ENCODE results near the gene ARHGEF4.

Gene ARHGEF4

GRCh38 chr2:131093696-131094462, 257.2 kb downstream of the ARHGEF4 start:
- no peak for DNase-seq (ENCODE audit: low spot score)

DNA sequence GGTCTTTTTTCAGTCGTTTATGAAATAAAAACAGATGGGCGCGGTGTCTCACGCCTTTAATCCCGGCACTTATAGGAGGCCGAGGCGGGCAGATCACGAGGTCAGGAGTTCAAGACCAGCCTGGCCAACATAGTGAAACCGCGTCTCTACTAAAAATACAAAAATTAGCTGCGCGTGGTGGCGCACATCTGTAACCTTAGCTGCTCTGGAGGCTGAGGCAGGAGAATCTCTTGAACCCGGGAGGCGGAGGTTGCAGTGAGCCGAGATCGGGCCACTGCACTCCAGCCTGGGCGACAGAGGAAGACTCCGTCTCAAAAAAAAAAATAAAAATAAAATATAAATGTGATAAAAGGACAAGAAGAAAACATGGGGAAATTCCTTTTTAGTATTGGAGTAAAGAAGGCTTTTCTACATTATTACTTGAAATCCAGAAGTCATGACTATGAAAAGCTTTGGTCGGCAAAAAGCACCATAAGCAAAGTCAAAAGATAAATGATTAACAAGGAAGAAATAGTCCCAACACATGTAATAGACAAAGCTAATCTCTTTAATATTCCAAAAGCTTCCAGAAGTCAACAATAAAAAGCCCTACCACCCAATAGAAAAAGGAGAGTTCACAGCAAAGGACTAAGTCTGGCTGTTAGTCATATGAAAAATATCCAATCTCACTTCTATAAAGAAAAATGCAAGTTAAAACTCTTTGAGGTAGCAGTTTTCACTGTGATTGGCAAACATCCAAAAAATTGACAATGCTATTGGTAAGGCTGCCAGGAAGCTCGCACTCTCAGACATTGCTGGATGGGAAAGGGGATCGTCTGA, 258.0 kb downstream of the ARHGEF4 start:
- DNase-seq (ENCODE audit: low spot score): no peak

Measured in left forelimb (tissue), 1 donor.